Body of pancreas (tissue), 4 donors: ENCODE results near the gene PRKCB.

Source experiments
- CTCF ChIP-seq, 7 experiments: fragments of 450-650 bp in 4 of 7; fragments of 200-600 bp in 3 of 7; sonication (generic) in 3 of 7; IDR thresholded peaks; one replicate each; pipeline ENCODE4 v1.5.1; 2016 to 2019; ENCODE audit warnings: antibody characterized with exemption in 7 of 7
- POLR2A ChIP-seq, 3 donors: fragments of 450-650 bp; IDR thresholded peaks; one replicate each; pipeline ENCODE4 v1.6.1; 2016; ENCODE audit warnings: antibody characterized with exemption in 3 of 3, mild to moderate bottlenecking in 2 of 3

GRCh38 chr16:23953476-23953875 lies 117.7 kb downstream of the PRKCB start:
- TF ChIP-seq CTCF (IDR thresholded peaks at IDR 0.05) (no peak), POLR2A (IDR thresholded peaks at IDR 0.05) (no peak)
